Caco-2 (cell line): ENCODE results near the gene HMX2. TPM values are rescaled to one million over a fixed set of nuclear protein-coding genes. Genes with fewer than 3 reads are reported as not detected.

Source experiments
- BruUV-seq: library from RNA; stranded (reverse); fragments of 400-500 nt; replicated peaks from 2 replicates; lab custom pipeline; 2021; lab: Mats Ljungman, UMichigan
- CTCF ChIA-PET: fragments of 300-600 bp; sonication (Branson Sonifier 250); formaldehyde crosslinking; loops from one replicate; lab custom pipeline; 2022; ENCODE audit warnings: antibody characterized with exemption; lab: Charles Lee
- POLR2A ChIA-PET: fragments of 300-600 bp; sonication (Branson Sonifier 250); formaldehyde crosslinking; loops from one replicate; lab custom pipeline; 2022; ENCODE audit warnings: antibody characterized with exemption; lab: Charles Lee
- DNase-seq, 2 experiments: peaks; one replicate each; pipeline versions ENCODE4 v3.0.0 to v3.0.0-alpha.2; 2020 to 2022
- H3K27me3 ChIP-seq: replicated peaks from 2 replicates; pipeline ENCODE4 v1.6.0; 2011; ENCODE audit warnings: low read length; ENCODE audit not compliant: control insufficient read depth, insufficient read depth
- H3K36me3 ChIP-seq: 2 replicates; pipeline ENCODE4 v1.5.1; 2011; ENCODE audit warnings: low read length; ENCODE audit not compliant: control insufficient read depth, insufficient read depth
- H3K4me1 ChIP-seq: fragments of 250-450 bp; sonication (Bioruptor Pico); 2 replicates; pipeline ENCODE4 v1.5.1; 2020; ENCODE audit warnings: mild to moderate bottlenecking
- H3K4me3 ChIP-seq: 2 replicates; pipeline ENCODE4 v1.5.1; 2011; ENCODE audit warnings: low read depth, mild to moderate bottlenecking, control low read depth, low read length
- H3K9me3 ChIP-seq: fragments of 250-450 bp; sonication (Bioruptor Pico); 2 replicates; pipeline ENCODE4 v1.5.1; 2020; ENCODE audit warnings: mild to moderate bottlenecking, moderate library complexity
- H3K27ac Mint-ChIP-seq: one replicate; pipeline ENCODE4 v1.8.0; 2022; ENCODE audit warnings: mixed read lengths; ENCODE audit not compliant: unreplicated experiment
- H3K27me3 Mint-ChIP-seq: one replicate; pipeline ENCODE4 v1.8.0; 2022; ENCODE audit warnings: mixed read lengths; ENCODE audit not compliant: insufficient read depth, unreplicated experiment
- H3K36me3 Mint-ChIP-seq: one replicate; pipeline ENCODE4 v1.8.0; 2022; ENCODE audit warnings: mild to moderate bottlenecking, mixed read lengths; ENCODE audit not compliant: insufficient read depth, unreplicated experiment
- H3K4me1 Mint-ChIP-seq: one replicate; pipeline ENCODE4 v1.8.0; 2022; ENCODE audit warnings: low read depth, mixed read lengths; ENCODE audit not compliant: unreplicated experiment
- H3K4me3 Mint-ChIP-seq: one replicate; pipeline ENCODE4 v1.8.0; 2022; ENCODE audit warnings: mild to moderate bottlenecking, moderate library complexity, mixed read lengths; ENCODE audit not compliant: unreplicated experiment
- H3K9me3 Mint-ChIP-seq: one replicate; pipeline ENCODE4 v1.8.0; 2022; ENCODE audit warnings: mixed read lengths; ENCODE audit not compliant: unreplicated experiment
- intact Hi-C: fragments of 100-400 bp; cut with micrococcal nuclease; formaldehyde crosslinking; loops from one replicate; pipeline ENCODE4 v1.10.0; 2022; ENCODE audit not compliant: unreplicated experiment
- total RNA-seq: library from RNA; stranded (reverse); gene quantifications from 2 replicates; pipeline ENCODE4 v1.2.3, GENCODE V29; 2022
- TF ChIP-seq, protein P1 (sequence below), 2 experiments: fragments of 200-600 bp in 1 of 2; IDR thresholded peaks; 1 replicate in 1 of 2; 2 replicates in 1 of 2; pipeline versions ENCODE4 v1.5.1 to v1.8.0; 2011 to 2022; ENCODE audit warnings: antibody characterized with exemption in 1 of 2, control low read depth in 1 of 2, inconsistent platforms in 1 of 2, low read depth in 1 of 2, low read length in 1 of 2, mild to moderate bottlenecking in 1 of 2, moderate library complexity in 1 of 2; ENCODE audit not compliant: insufficient read depth in 1 of 2, severe bottlenecking in 1 of 2, unreplicated experiment in 1 of 2

The HMX2 gene
- total RNA-seq, 1 experiment from 2014 or later: 1.4 TPM

GRCh38 chr10:123133541-123134342 is 14.2 kb upstream of the HMX2 start:
- H3K36me3 ChIP-seq: no peaks in the 10 kb centered on the region
- H3K27me3 ChIP-seq: peaks cover 8% of the 10 kb centered on the region
- Mint-ChIP-seq H3K4me1 (no peaks in the 10 kb centered on the region), H3K4me3 (peak overlapping the region; percentile 37), H3K9me3 (no peaks in the 10 kb centered on the region), H3K27ac (no peak overlapping the region), H3K36me3 (no peaks in the 10 kb centered on the region), H3K27me3 (peaks cover 27% of the 10 kb centered on the region)
- no TSS peak for BruUV-seq
- no peak for DNase-seq
- ChIA-PET CTCF (interaction anchor here (0.6 to 2.2 kb wide), 5 partner anchors 11 to 247 kb away, joined by 3 to 9 read pairs (median 7); partner anchors contain the start of gene BUB3), POLR2A (no interaction called here)
- intact Hi-C loops: loop anchor here (1.0 to 2.0 kb wide), 4 partner anchors 90 to 426 kb away; no protein-coding TSS in a partner anchor
- H3K4me3 ChIP-seq: no peak overlapping the region
- TF ChIP-seq, protein P1, sequence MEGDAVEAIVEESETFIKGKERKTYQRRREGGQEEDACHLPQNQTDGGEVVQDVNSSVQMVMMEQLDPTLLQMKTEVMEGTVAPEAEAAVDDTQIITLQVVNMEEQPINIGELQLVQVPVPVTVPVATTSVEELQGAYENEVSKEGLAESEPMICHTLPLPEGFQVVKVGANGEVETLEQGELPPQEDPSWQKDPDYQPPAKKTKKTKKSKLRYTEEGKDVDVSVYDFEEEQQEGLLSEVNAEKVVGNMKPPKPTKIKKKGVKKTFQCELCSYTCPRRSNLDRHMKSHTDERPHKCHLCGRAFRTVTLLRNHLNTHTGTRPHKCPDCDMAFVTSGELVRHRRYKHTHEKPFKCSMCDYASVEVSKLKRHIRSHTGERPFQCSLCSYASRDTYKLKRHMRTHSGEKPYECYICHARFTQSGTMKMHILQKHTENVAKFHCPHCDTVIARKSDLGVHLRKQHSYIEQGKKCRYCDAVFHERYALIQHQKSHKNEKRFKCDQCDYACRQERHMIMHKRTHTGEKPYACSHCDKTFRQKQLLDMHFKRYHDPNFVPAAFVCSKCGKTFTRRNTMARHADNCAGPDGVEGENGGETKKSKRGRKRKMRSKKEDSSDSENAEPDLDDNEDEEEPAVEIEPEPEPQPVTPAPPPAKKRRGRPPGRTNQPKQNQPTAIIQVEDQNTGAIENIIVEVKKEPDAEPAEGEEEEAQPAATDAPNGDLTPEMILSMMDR (IDR thresholded peaks at IDR 0.05; ENCODE audit: insufficient read depth in 1 of 2, low read depth in 1 of 2, low read length in 1 of 2, severe bottlenecking in 1 of 2, unreplicated experiment in 1 of 2): no peak
- no peaks in the 10 kb centered on the region for H3K9me3 ChIP-seq
- H3K4me1 ChIP-seq: peaks cover 20% of the 10 kb centered on the region

GRCh38 chr10:123134343-123134914 is 13.5 kb upstream of the HMX2 start:
- POLR2A ChIA-PET: no interaction called here
- peaks cover 6% of the 10 kb centered on the region for H3K4me1 Mint-ChIP-seq

GRCh38 chr10:123134915-123135414 is 13.0 kb upstream of the HMX2 start:
- TF ChIP-seq, protein P1 (IDR thresholded peaks at IDR 0.05; ENCODE audit: insufficient read depth in 1 of 2, low read depth in 1 of 2, low read length in 1 of 2, severe bottlenecking in 1 of 2, unreplicated experiment in 1 of 2): no peak
- intact Hi-C loops: no loop called here
- Mint-ChIP-seq H3K27me3 (peaks cover 22% of the 10 kb centered on the region), H3K4me3 (peak overlapping the region; percentile 56), H3K9me3 (no peaks in the 10 kb centered on the region), H3K4me1 (peaks cover 7% of the 10 kb centered on the region), H3K27ac (no peak overlapping the region), H3K36me3 (no peaks in the 10 kb centered on the region)
- no peak for DNase-seq
- POLR2A ChIA-PET: no interaction called here
- CTCF ChIA-PET: interaction anchor here (1.1 to 2.2 kb wide), 3 partner anchors 16 to 246 kb away, joined by 5 to 8 read pairs (median 7); partner anchors contain the start of gene BUB3
- Histone ChIP-seq H3K9me3 (no peaks in the 10 kb centered on the region), H3K27me3 (peaks cover 8% of the 10 kb centered on the region), H3K4me3 (peak overlapping the region; percentile 35), H3K4me1 (peaks cover 23% of the 10 kb centered on the region), H3K36me3 (no peaks in the 10 kb centered on the region)
- BruUV-seq: no TSS peak

More at GRCh38 chr10:123134343-123134914, 13.5 kb upstream of the HMX2 start:
- H3K36me3 ChIP-seq: no peaks in the 10 kb centered on the region
- Mint-ChIP-seq H3K27ac (no peak overlapping the region), H3K9me3 (no peaks in the 10 kb centered on the region), H3K4me3 (peak overlapping the region; percentile 37), H3K27me3 (peaks cover 22% of the 10 kb centered on the region), H3K36me3 (no peaks in the 10 kb centered on the region)
- CTCF ChIA-PET: interaction anchor here (1.1 to 2.2 kb wide), 3 partner anchors 17 to 246 kb away, joined by 5 to 8 read pairs (median 7); partner anchors contain the start of gene BUB3
- TF ChIP-seq, protein P1 (IDR thresholded peaks at IDR 0.05; ENCODE audit: insufficient read depth in 1 of 2, low read depth in 1 of 2, low read length in 1 of 2, severe bottlenecking in 1 of 2, unreplicated experiment in 1 of 2): no peak
- BruUV-seq: no TSS peak
- no peak for DNase-seq
- intact Hi-C loops: no loop called here
- H3K9me3 ChIP-seq: no peaks in the 10 kb centered on the region
- H3K27me3 ChIP-seq: peaks cover 8% of the 10 kb centered on the region
- peak overlapping the region; percentile 35; the same call in 1 of the 2 replicates for H3K4me3 ChIP-seq
- peaks cover 23% of the 10 kb centered on the region for H3K4me1 ChIP-seq
